Measurements from ENCODE around the gene YWHAH. TPM values are rescaled to one million over a fixed set of nuclear protein-coding genes. Genes with fewer than 3 reads are reported as not detected.

Gene YWHAH
- total RNA-seq, 2 experiments from 2014 or later: 137 to 142 TPM

GRCh38 chr22:31995046-31995445 lies 50.7 kb downstream of the YWHAH start:
- intact Hi-C loops (cut with micrococcal nuclease): no loop called here
- peaks cover 9% of the 10 kb centered on the region for H3K27me3 Mint-ChIP-seq
- ChIA-PET CTCF (interaction anchor here (0.7 to 3.0 kb wide), 3 partner anchors 17 to 452 kb away, joined by 3 to 12 read pairs (median 4); no protein-coding TSS in a partner anchor), POLR2A (no interaction called here)
- no peaks in the 10 kb centered on the region for H3K4me1 Mint-ChIP-seq (ENCODE audit: low read depth)
- no peak for DNase-seq
- no peak overlapping the region for H3K27ac Mint-ChIP-seq
- no peak overlapping the region for H3K4me3 Mint-ChIP-seq
- no peaks in the 10 kb centered on the region for H3K9me3 Mint-ChIP-seq
- no peaks in the 10 kb centered on the region for H3K36me3 Mint-ChIP-seq

- no peak for DNase-seq
- H3K27me3 Mint-ChIP-seq: peaks cover 5% of the 10 kb centered on the region
- intact Hi-C loops (cut with micrococcal nuclease): no loop called here
- POLR2A ChIA-PET: no interaction called here
- no peak overlapping the region for H3K27ac Mint-ChIP-seq
- H3K4me1 Mint-ChIP-seq (ENCODE audit: low read depth): no peaks in the 10 kb centered on the region
- H3K4me3 Mint-ChIP-seq: no peak overlapping the region
- H3K9me3 Mint-ChIP-seq: no peaks in the 10 kb centered on the region
- CTCF ChIA-PET: interaction anchor here (3.0 kb wide), 1 partner anchor 18 kb away, joined by 12 read pairs; no protein-coding TSS in a partner anchor
- no peaks in the 10 kb centered on the region for H3K36me3 Mint-ChIP-seq
Observed at GRCh38 chr22:31995807-31996206, 51.5 kb downstream of the YWHAH start.

GRCh38 chr22:31998784-31999385 lies 54.5 kb downstream of the YWHAH start:
- intact Hi-C loops (cut with micrococcal nuclease): no loop called here
- no peaks in the 10 kb centered on the region for H3K4me1 Mint-ChIP-seq (ENCODE audit: low read depth)
- peaks cover 6% of the 10 kb centered on the region for H3K27me3 Mint-ChIP-seq
- no peaks in the 10 kb centered on the region for H3K9me3 Mint-ChIP-seq
- no peaks in the 10 kb centered on the region for H3K36me3 Mint-ChIP-seq
- no peak for DNase-seq
- no peak overlapping the region for H3K4me3 Mint-ChIP-seq
- no peak overlapping the region for H3K27ac Mint-ChIP-seq
- ChIA-PET POLR2A (no interaction called here), CTCF (no interaction called here)

GRCh38 chr22:32000181-32000580 lies 55.8 kb downstream of the YWHAH start:
- ChIA-PET POLR2A (no interaction called here), CTCF (no interaction called here)
- no peaks in the 10 kb centered on the region for H3K9me3 Mint-ChIP-seq
- peaks cover 10% of the 10 kb centered on the region for H3K27me3 Mint-ChIP-seq
- no peak overlapping the region for H3K4me3 Mint-ChIP-seq
- no peak overlapping the region for H3K27ac Mint-ChIP-seq
- H3K36me3 Mint-ChIP-seq: no peaks in the 10 kb centered on the region
- no peaks in the 10 kb centered on the region for H3K4me1 Mint-ChIP-seq (ENCODE audit: low read depth)
- intact Hi-C loops (cut with micrococcal nuclease): no loop called here
- no peak for DNase-seq

- POLR2A ChIA-PET: no interaction called here
- H3K36me3 Mint-ChIP-seq: no peaks in the 10 kb centered on the region
- no peak overlapping the region for H3K4me3 Mint-ChIP-seq
- DNase-seq: no peak
- CTCF ChIA-PET: no interaction called here
- H3K4me1 Mint-ChIP-seq (ENCODE audit: low read depth): no peaks in the 10 kb centered on the region
- peaks cover 2% of the 10 kb centered on the region for H3K9me3 Mint-ChIP-seq
- no peak overlapping the region for H3K27ac Mint-ChIP-seq
- peaks cover 20% of the 10 kb centered on the region for H3K27me3 Mint-ChIP-seq
- intact Hi-C loops (cut with micrococcal nuclease): no loop called here
Observed at GRCh38 chr22:32005453-32005852, 61.1 kb downstream of the YWHAH start.

Other genes starting within 250 kb of the YWHAH start
- 10 to 100 TPM; 41.3 to 45.2 TPM for gene PRR14L, start 194.4 kb upstream of the YWHAH start, total RNA-seq
- 10 to 100 TPM; 27.5 to 31.6 TPM for gene DEPDC5, start 190.5 kb upstream of the YWHAH start, total RNA-seq
- gene SLC5A1, start 98.7 kb downstream of the YWHAH start, total RNA-seq: not detected
- not detected for gene C22orf42, start 214.8 kb downstream of the YWHAH start, total RNA-seq

Data from activated CD4-positive, alpha-beta memory T cell treated with anti-CD3 and anti-CD28 coated beads for 36 hours (primary cell).